CMK (cell line): Measurements from ENCODE around the gene ACTL6B.
A peak's percentile ranks its signal among the peaks of the same experiment; 100 is the strongest.
"Not testable (repeated sequence)": the region's sequence is repeated elsewhere in the genome, so short reads cannot be mapped to it uniquely, and the experiment has no call there.

ENCODE experiments used
- DNase-seq: peaks from one replicate; pipeline ENCODE4 v3.0.0-alpha.2; 2010; ENCODE audit warnings: low read depth

Gene ACTL6B

DNA sequence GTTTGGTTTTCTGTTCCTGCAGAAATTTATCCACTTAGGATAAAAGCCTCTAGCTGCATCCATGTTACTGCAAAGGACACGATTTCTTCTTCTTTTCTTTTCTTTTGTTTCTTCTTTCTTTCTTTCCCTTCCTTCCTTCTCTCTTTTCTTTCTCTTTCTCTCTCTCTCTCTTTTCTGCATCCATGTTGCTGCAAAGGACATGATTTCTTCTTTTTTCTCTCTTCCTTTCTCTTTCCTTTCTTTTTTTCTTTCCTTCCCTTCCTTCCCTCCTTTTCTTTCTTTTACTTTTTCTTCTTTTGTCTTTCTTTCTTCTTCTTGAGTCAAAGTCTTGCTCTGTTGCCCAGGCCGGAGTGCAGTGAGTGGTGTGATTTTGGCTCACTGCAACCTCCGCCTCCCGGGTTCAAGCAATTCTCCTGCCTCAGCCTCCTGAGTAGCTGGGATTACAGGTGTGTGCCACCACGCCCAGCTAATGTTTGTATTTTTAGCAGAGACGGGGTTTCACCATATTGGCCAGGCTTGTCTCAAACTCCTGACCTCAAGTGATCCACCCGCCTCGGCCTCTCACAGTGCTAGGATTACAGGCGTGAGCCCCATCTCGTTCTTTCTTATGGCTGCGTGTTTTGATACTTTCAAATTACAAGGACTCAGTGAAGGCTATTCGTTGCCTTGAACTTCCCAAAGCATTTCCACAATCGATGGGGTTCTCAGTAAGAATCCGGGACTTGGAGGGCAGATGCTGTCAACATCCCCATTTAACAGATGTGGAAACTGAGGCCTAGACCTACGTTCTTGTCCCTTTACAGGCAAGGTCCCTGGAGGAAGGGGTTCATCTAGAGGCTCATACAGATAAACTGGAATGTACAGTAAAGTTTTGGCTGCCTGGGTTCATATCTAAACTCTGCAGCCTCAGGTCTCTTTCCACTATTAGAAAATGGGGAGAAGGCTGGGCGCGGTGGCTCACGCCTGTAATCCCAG, 15.4 kb upstream of the ACTL6B start:
- DNase-seq: no peak

- no peak for DNase-seq
Measured at GRCh38 chr7:100670074-100670473, 13.8 kb upstream of the ACTL6B start.

DNA sequence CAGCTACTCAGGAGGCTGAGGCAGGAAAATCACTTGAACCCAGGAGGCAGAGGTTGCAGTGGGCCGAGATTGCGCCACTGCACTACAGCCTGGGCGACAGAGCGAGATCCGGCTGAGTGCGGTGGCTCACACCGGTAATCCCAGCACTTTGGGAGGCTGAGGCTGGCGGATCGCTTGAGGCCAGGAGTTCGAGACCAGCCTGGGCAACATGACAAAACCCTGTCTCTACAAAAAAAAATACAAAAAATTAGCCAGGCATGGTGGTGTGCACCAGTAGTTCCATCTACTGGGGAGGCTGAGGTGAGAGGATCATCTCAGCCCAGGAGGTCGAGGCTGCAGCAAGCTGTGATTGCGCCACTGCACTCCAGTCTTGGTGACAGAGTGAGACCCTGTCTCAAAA, 12.9 kb upstream of the ACTL6B start:
- DNase-seq: not testable (repeated sequence)

- no peak for DNase-seq
Measured at GRCh38 chr7:100668069-100668449, 11.8 kb upstream of the ACTL6B start.

DNA sequence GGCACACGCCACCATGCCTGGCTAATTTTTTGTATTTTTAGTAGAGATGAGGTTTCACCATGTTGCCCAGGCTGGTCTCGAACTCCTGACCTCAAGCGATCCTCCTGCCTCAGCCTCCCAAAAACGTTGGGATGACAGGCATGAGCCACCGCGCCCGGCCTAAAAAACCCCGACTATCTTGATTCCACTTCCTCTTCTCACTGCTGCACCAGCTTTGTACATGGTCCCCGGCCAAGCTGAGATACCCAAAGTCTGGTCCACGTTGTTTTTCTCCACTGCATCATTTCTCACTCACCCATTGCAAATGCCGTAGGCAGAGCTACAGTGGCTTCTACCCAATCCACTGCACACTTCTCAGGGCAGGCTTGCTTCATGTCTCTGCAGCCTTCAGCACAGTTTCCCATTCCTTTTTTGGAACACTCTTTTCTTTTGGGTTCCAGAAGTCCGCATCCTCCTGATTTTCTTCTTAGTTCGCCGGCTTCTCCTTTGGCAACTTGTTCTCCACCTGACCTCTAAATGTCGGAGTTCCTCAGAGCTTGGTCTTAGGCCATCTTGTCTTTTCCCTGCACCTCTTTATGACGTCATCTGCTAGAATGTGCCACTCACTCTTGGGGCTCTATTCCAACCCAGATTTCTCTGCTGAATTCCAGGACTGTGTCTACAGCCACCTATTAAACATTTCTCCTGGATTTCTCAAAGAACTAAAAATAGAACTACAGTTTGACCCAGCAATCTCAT, 11.3 kb upstream of the ACTL6B start:
- no peak for DNase-seq

- no peak for DNase-seq
Measured at GRCh38 chr7:100665168-100665726, 9.0 kb upstream of the ACTL6B start.

GRCh38 chr7:100662194-100662776, 6.0 kb upstream of the ACTL6B start:
- DNase-seq: not testable (repeated sequence)

GRCh38 chr7:100654908-100655831, 1.1 kb downstream of the ACTL6B start:
- no peak for DNase-seq

DNA sequence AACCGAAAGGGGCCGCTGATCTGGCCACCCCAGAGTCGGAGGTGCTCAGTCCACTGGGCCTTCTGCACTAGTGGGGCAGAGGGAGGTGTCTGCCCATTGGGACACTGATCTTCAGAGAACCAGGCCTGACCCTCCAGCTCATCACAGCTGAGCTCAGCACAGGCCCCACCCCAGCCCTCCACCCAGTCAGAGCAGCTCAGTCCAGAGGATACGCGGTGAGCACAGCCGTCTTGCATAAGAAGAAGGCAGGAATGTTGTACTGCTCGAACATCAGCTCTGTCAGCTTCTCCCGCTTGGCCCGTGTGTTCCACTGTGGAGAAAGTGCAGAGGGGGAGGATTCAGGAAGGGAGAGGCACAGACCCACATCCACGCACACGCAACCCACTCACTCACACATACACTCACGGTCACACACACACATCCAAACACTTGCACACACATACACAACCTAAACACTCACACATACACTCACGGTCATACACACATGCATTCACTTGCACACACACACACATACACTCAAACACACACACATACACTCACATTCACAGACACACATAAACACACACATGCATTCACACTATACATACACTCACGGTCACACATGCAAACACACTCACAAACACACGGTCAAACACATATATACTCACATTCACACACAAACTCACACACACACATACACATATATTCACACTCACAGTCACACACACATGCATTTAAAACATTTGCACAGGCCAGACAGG, 6.3 kb downstream of the ACTL6B start:
- no peak for DNase-seq

GRCh38 chr7:100642534-100642907, 13.7 kb downstream of the ACTL6B start:
- DNase-seq: peak; percentile 88

- no peak for DNase-seq
Measured at GRCh38 chr7:100641860-100642533, 14.3 kb downstream of the ACTL6B start.

DNA sequence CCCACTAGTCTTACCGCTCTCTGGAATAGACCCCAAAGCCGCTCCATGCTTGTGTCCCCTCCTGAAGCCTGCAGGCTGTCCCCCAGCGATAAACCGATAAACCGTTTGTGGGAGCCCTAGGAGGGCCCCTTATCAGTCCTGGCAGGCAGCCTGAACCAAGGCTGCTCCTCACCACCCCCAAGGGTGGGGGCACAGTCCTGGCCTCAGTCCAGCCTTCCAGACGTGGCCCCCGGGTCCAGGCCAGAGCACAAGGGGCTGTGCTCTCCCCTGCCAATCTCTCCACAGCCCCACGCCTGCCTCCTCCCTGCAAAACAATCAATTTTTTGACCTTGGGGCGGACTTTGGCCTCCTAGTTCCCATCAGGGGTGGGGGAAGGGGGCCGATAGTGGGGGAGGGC, 14.8 kb downstream of the ACTL6B start, which contains the start of gene TFR2:
Gene TFR2, minus strand, starts transcription at position 90 of the 397 bp plus-strand sequence. Its CDS starts 43 bp downstream, at position 47.
- peak; percentile 95 for DNase-seq

GRCh38 chr7:100640517-100641440, 15.5 kb downstream of the ACTL6B start:
- peak; percentile 88 for DNase-seq

GRCh38 chr7:100639995-100640516, 16.2 kb downstream of the ACTL6B start:
- no peak for DNase-seq

GRCh38 chr7:100632951-100633717, 23.1 kb downstream of the ACTL6B start:
- DNase-seq: no peak

GRCh38 chr7:100630066-100630465, 26.2 kb downstream of the ACTL6B start:
- DNase-seq: no peak

DNA sequence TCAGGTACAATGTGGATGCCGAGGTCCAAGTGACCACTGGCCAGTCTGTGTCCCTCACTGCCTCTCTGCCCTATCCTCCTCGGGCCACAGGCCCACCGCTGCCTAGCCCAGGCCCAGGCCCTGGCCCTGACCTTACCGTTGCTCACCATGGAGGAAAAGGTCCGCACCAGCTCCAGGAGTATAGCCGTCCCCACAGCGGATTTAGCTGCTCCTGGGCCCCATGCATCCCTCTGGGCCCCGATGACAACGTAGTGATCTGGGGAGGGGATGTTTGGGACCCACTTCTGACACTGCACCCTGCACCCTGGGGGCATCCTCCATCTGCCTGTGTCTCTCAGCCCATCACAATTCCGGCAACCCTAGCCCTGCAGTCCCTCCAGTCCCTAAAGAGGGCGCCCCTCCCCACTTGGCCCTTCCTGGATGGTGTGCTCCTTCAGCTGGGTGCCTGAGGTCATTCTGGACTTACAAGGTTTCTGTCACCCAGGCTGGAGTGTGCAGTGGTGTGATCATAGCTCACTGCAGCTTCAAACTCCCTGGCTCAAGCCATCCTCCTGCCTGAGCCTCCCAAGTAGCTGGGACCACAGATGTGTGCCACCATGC, 27.0 kb downstream of the ACTL6B start:
- no peak for DNase-seq

DNA sequence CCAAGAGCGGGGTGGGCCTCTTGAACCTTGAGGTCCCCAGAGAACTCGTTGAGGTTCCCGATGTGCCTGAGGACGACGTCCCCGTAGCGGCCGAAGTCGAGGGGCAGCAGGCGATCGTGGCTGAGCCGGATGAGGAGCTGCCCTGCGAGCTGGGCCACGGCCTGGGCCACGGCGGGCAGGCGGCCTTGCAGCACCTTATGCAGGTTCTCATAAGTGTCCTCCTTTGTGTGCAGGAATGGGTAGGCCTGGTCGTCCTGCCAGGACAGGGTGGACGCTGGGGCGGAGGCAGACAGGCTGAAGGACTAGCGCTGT, 29.1 kb downstream of the ACTL6B start:
- no peak for DNase-seq
